Measurements from ENCODE around the gene SAMD11. TPM values are rescaled to one million over a fixed set of nuclear protein-coding genes. Genes with fewer than 3 reads are reported as not detected.

Gene SAMD11
- total and polyA plus RNA-seq, 8 donors: 3.5 to 23.3 (median 4.6) TPM; not detected in 1

DNA sequence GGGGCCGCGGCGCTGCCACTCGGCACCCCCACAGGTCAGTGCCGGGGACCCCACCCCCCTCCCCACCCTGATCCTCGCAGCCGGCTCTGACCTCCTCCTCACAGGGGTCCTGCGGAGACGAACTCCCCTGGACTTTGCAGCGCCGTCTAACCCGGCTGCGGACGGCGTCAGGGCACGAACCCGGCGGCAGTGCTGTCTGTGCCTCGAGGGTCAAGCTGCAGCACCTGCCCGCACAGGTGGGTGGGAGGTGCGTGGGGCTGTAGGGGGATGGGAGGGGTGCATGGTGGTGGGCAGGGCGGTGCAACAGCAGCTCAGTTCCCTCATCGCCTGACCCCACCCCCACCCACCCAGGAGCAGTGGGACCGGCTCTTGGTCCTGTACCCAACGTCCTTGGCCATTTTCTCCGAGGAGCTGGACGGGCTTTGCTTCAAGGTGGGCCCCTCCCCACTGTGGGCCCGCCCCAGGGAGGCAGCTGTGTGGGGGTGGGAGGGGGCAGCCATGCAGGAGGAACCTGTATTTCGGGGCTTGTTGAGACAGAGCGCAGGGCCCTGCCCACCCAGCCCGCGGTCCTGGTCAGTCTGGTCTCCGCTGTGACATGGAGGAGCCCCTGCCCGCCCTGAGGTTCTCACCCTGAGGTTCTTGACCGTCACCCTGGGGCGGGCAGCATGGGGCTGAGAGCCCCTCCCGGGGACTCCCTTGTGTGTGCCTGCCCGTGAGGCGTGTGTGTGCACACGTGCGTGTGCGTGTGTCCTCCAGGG, 47.4 kb downstream of the SAMD11 start:
- WGBS, 5 donors: 39 to 58% (median 40%) methylated on average over 20 to 42 of the region's 42 CpGs
- DNase-seq: no peak
- H3K27me3 ChIP-seq: peaks cover 11 to 98% (median 41%) of the 10 kb centered on the region in 3 donors

DNA sequence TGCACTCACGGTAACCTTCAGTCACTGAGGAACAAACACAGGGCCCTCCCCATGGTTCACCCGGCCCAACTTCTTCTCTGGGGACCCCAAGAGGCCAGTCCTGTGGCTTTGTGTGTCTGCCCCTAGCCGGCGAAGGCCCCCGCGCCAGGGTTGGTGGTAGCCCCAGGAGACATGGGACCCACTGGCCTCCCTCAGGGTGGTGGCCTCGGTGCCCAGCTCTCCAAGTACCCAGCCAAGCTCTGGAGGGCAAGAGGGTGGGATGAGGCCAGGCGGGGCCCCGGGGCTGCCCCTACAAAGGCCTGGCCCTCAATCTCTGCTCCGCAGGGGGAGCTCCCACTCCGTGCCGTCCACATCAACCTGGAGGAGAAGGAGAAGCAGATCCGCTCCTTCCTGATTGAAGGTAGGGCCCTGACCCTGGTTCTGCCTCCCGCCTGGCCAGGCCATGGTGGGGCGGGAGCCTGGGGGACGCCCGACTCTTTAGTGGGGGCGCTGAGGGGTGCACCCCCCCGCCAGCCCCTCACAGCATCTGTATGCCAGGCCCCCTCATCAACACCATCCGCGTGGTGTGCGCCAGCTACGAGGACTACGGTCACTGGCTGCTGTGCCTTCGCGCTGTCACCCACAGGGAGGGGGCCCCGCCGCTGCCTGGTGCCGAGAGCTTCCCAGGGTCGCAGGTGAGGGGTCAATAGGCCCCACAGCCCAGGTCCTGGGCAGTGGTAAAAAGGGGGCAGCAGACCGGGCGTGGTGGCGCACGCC, 48.2 kb downstream of the SAMD11 start:
- no peak for TF ChIP-seq EP300 (IDR thresholded peaks at IDR 0.05)
- TF ChIP-seq, protein P1, sequence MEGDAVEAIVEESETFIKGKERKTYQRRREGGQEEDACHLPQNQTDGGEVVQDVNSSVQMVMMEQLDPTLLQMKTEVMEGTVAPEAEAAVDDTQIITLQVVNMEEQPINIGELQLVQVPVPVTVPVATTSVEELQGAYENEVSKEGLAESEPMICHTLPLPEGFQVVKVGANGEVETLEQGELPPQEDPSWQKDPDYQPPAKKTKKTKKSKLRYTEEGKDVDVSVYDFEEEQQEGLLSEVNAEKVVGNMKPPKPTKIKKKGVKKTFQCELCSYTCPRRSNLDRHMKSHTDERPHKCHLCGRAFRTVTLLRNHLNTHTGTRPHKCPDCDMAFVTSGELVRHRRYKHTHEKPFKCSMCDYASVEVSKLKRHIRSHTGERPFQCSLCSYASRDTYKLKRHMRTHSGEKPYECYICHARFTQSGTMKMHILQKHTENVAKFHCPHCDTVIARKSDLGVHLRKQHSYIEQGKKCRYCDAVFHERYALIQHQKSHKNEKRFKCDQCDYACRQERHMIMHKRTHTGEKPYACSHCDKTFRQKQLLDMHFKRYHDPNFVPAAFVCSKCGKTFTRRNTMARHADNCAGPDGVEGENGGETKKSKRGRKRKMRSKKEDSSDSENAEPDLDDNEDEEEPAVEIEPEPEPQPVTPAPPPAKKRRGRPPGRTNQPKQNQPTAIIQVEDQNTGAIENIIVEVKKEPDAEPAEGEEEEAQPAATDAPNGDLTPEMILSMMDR (IDR thresholded peaks at IDR 0.05): no peak
- TF ChIP-seq POLR2A (IDR thresholded peaks at IDR 0.05): no peak
- no peak for TF ChIP-seq POLR2AphosphoS5 (IDR thresholded peaks at IDR 0.05)
- no peak overlapping the region for H3K4me3 ChIP-seq
- H3K27ac ChIP-seq: no peak overlapping the region
- intact Hi-C loops (cut with DNase I; ENCODE audit: low total_unique reads): no loop called here
- H3K4me1 ChIP-seq: peaks cover 15 to 27% (median 20%) of the 10 kb centered on the region in 4 donors
- WGBS, 5 donors: 80 to 85% (median 84%) methylated on average over 4 to 34 of the region's 34 CpGs
- H3K9me3 ChIP-seq: no peaks in the 10 kb centered on the region
- DNase-seq: no peak
- H3K36me3 ChIP-seq: no peaks in the 10 kb centered on the region
- H3K27me3 ChIP-seq: peaks cover 11 to 96% (median 45%) of the 10 kb centered on the region in 3 donors

More for the DNA sequence above, 47.4 kb downstream of the SAMD11 start:
- Histone ChIP-seq H3K4me1 (peaks cover 15 to 30% (median 25%) of the 10 kb centered on the region in 4 donors), H3K27ac (no peak overlapping the region), H3K36me3 (no peaks in the 10 kb centered on the region), H3K4me3 (no peak overlapping the region), H3K9me3 (no peaks in the 10 kb centered on the region)
- no peak for TF ChIP-seq POLR2AphosphoS5 (IDR thresholded peaks at IDR 0.05)
- TF ChIP-seq EP300 (IDR thresholded peaks at IDR 0.05): no peak
- TF ChIP-seq, protein P1 (IDR thresholded peaks at IDR 0.05): no peak
- TF ChIP-seq POLR2A (IDR thresholded peaks at IDR 0.05): no peak
- intact Hi-C loops (cut with DNase I; ENCODE audit: low total_unique reads): no loop called here

DNA sequence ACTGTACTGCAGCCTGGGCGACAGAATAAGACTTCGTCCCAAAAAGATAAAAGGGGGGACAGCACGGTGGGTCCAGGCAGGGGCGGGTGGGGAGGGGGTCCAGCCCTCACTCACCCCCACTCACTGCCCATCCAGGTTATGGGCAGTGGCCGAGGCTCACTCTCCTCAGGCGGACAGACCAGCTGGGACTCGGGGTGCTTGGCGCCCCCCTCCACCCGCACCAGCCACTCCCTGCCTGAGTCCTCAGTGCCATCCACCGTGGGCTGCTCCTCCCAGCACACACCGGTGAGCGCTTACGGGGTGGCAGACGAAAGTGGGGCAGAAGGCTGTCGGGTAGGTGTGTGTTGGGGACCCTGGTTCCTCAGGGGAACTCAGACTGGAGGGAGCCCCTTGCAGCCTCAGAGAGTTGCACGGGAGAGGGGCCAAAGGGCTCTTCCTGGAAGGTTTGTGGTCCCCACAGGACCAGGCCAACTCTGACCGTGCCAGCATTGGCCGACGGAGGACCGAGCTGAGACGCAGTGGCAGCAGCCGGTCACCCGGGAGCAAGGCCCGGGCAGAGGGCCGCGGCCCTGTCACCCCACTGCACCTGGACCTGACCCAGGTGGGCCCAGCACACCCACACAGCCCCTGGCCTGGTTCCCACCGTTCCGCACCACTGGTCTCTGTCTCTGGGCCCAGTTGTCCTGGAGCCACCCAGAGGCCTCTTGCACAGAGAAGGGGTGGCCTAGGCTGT, 49.2 kb downstream of the SAMD11 start:
- DNase-seq: no peak
- Histone ChIP-seq H3K36me3 (no peaks in the 10 kb centered on the region), H3K27me3 (peaks cover 11 to 87% (median 40%) of the 10 kb centered on the region in 3 donors), H3K4me1 (peaks cover 7 to 18% (median 13%) of the 10 kb centered on the region in 4 donors), H3K4me3 (no peak overlapping the region), H3K27ac (no peak overlapping the region), H3K9me3 (no peaks in the 10 kb centered on the region)
- intact Hi-C loops (cut with DNase I; ENCODE audit: low total_unique reads): no loop called here
- TF ChIP-seq, protein P1 (IDR thresholded peaks at IDR 0.05): no peak
- TF ChIP-seq POLR2A (IDR thresholded peaks at IDR 0.05) (no peak), POLR2AphosphoS5 (IDR thresholded peaks at IDR 0.05) (no peak), EP300 (IDR thresholded peaks at IDR 0.05) (no peak)
- WGBS, 5 donors: 84 to 91% (median 86%) methylated on average over 9 to 28 of the region's 28 CpGs
